ENCODE results near the gene CCL21. TPM values are rescaled to one million over a fixed set of nuclear protein-coding genes. Genes with fewer than 3 reads are reported as not detected.

CCL21 gene
- total RNA-seq, 2 donors from 2014 or later, result not detected

DNA sequence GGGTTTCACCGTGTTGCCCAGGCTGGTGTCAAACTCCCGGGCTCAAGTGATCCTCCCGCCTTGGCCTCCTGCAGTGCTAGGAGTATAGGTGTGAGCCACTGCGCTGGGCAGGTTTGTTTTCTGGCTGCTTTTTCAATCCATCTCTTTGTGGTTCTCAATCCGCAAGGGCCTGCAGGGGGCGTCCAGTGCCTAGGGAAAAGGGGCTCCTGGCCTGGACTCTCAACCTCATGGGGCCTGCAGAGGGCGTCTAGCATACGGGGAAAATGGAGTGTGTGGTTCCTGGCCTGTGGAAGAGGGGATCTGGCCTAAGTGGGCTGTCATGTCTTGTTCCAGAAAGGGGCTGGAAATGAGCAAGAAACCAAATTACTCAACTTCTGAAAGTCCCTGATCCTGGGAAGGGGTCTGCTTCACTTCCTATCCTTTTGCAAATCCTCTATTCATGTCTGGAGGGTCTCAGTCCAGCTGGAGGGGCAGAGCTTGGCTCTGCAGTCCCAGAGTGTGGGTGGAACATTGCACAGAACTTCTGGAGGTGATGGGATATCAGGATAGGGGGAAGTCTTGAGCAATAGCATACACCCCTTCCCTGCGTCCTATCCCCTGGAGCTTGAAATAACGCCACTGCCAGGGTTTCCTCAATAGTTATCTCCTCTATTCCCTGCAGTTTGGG, 34.8 kb downstream of the CCL21 start:
- ATAC-seq (replicated peaks in 1 of 2) (peak; percentile 67 to 78), DNase-seq (peak; percentile 66 to 73)
- no peaks in the 10 kb centered on the region for H3K27me3 Mint-ChIP-seq (ENCODE audit: low read depth)
- H3K4me3 Mint-ChIP-seq, result no peak overlapping the region
- peaks cover 0 to 2% of the 10 kb centered on the region in 2 donors for H3K9me3 Mint-ChIP-seq
- no peaks in the 10 kb centered on the region for H3K36me3 Mint-ChIP-seq (ENCODE audit: insufficient read depth in 2 of 2)
- no peak overlapping the region for H3K27ac Mint-ChIP-seq
- H3K4me1 Mint-ChIP-seq (ENCODE audit: low read depth), result peaks cover 9% of the 10 kb centered on the region

DNA sequence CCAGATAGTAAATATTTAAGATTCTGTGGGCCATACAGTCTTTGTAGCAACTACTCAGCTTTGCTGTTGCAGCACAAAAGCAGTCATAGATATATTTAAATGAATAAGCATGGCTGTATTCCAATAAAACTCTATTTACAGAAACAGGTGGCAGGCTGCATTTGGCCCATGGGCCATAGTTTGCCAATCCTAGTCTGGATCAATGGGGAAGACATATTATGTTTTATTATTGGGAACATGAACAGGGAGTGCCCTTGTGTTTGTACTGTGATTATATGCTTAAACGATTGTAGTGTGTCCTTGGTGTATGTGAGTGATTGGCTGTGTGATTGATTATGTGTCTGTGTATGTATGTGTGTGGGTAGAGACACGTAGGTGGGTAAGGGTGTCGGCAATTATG, 35.5 kb downstream of the CCL21 start:
- DNase-seq (no peak), ATAC-seq (replicated peaks in 1 of 2) (no peak)
- Mint-ChIP-seq H3K9me3 (peaks cover 0 to 5% of the 10 kb centered on the region in 2 donors), H3K27ac (no peak overlapping the region), H3K36me3 (ENCODE audit: insufficient read depth in 2 of 2) (peaks cover 0 to under 1% of the 10 kb centered on the region in 2 donors), H3K4me1 (ENCODE audit: low read depth) (peaks cover 9% of the 10 kb centered on the region), H3K4me3 (no peak overlapping the region), H3K27me3 (ENCODE audit: low read depth) (no peaks in the 10 kb centered on the region)

- DNase-seq (no peak), ATAC-seq (replicated peaks in 1 of 2) (no peak)
- Mint-ChIP-seq H3K36me3 (ENCODE audit: insufficient read depth in 2 of 2) (peaks cover 5 to 6% of the 10 kb centered on the region in 2 donors), H3K27ac (no peak overlapping the region), H3K27me3 (ENCODE audit: low read depth) (no peaks in the 10 kb centered on the region), H3K9me3 (peaks cover 3 to 8% of the 10 kb centered on the region in 2 donors), H3K4me1 (ENCODE audit: low read depth) (peaks cover 17% of the 10 kb centered on the region), H3K4me3 (no peak overlapping the region)
These were observed 38.6 kb downstream of the CCL21 start for GRCh38 chr9:34671307-34671706.

DNA sequence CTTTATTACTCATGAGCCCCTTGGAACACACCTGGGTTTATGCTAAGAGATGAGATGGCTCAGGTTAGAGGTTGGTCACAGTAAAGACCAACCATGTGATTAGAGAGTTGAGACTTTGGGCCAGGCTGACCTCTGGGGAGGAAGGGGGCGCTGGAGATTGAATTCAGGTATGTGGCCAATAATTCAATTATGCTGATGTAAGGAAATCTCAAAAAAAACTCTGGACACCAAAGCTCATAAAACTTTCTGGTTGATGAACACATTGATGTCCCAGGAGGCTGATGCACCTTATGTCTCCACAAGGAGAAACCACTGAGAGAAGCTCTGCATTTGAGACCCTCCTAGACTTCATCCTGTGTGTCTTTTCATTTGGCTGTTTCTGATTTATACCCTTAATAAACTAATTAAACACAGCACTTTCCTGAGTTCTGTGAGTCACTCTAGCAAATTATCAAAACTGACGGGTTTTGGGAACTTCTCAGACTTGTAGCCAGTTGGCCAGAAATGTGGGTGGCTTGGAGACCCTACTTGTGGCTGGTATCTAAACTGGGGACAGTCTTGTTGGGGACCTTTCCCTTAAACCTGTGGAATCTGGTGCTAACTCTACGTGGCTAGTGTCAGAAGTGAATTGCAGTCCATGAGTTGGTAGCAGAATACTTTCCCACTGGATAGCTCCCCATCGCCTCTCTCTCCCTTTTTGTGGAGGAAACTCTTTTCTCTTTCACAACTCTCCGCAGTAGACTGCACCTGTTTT, 40.0 kb downstream of the CCL21 start:
- no peaks in the 10 kb centered on the region for H3K27me3 Mint-ChIP-seq (ENCODE audit: low read depth)
- H3K27ac Mint-ChIP-seq, result no peak overlapping the region
- ATAC-seq (replicated peaks in 1 of 2) (no peak), DNase-seq (no peak)
- peaks cover 5 to 6% of the 10 kb centered on the region in 2 donors for H3K36me3 Mint-ChIP-seq (ENCODE audit: insufficient read depth in 2 of 2)
- H3K4me3 Mint-ChIP-seq, result no peak overlapping the region
- peaks cover 14% of the 10 kb centered on the region for H3K4me1 Mint-ChIP-seq (ENCODE audit: low read depth)
- peaks cover 3 to 8% of the 10 kb centered on the region in 2 donors for H3K9me3 Mint-ChIP-seq

DNA sequence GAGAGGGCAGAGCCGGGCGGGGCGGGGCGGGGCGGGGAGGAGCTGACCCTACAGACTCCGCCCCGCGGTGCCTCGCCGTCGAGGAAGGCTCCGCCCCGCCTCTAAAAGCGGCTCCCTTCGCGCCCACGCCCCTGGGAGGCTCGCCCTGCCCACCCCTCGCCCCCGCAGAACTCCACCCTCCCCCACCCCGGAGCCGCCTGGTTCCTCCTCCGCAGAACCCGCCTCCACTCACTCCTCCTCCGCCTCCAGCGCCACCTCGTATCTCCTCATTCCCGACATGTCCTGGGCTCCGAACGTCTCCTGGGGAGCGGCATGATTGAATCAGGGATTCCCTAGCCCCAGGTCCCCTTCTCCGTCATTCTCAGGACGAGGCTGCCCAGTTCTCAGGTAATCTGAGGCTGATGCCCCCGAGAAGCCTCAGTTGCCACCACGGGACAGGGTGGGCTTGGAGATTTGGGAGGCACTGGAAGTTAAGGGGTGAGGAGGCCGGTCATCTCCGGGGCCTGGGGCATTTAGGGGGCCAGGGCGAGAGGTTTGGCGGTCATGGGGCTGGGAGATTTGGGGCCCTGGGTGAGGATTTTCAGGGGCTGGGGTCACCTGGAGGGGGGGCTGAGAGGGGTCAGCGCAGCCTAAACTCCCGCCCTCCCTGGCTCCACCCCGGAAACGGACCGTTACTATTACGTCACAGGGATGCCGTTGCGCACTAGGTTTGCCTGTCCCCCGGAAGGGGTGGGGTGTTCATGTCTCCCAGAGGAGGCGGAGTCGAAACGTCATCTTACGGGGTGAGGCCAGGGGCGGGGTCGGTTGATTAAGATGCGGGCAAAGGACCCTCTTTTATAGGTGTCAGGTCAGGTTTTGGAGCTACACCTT, 44.3 kb downstream of the CCL21 start:
- peaks cover 37% of the 10 kb centered on the region for H3K4me1 Mint-ChIP-seq (ENCODE audit: low read depth)
- ATAC-seq (replicated peaks in 1 of 2) (peak; percentile 83 to 84), DNase-seq (peak; percentile 85 to 92)
- H3K9me3 Mint-ChIP-seq, result peaks cover 3 to 8% of the 10 kb centered on the region in 2 donors
- no peaks in the 10 kb centered on the region for H3K27me3 Mint-ChIP-seq (ENCODE audit: low read depth)
- peaks cover 5 to 6% of the 10 kb centered on the region in 2 donors for H3K36me3 Mint-ChIP-seq (ENCODE audit: insufficient read depth in 2 of 2)
- peak overlapping the region; percentile 92 for H3K4me3 Mint-ChIP-seq
- peak overlapping the region; percentile 66 for H3K27ac Mint-ChIP-seq

- H3K4me3 Mint-ChIP-seq, result peak overlapping the region; percentile 92
- no peaks in the 10 kb centered on the region for H3K27me3 Mint-ChIP-seq (ENCODE audit: low read depth)
- H3K27ac Mint-ChIP-seq, result peak overlapping the region; percentile 74
- ATAC-seq (replicated peaks in 1 of 2), result peak; percentile 26 to 31
- H3K9me3 Mint-ChIP-seq, result peaks cover 3 to 6% of the 10 kb centered on the region in 2 donors
- H3K4me1 Mint-ChIP-seq (ENCODE audit: low read depth), result peaks cover 37% of the 10 kb centered on the region
- H3K36me3 Mint-ChIP-seq (ENCODE audit: insufficient read depth in 2 of 2), result peaks cover 5 to 6% of the 10 kb centered on the region in 2 donors
- no peak for DNase-seq
These were observed 44.9 kb downstream of the CCL21 start for GRCh38 chr9:34665067-34665380.

DNA sequence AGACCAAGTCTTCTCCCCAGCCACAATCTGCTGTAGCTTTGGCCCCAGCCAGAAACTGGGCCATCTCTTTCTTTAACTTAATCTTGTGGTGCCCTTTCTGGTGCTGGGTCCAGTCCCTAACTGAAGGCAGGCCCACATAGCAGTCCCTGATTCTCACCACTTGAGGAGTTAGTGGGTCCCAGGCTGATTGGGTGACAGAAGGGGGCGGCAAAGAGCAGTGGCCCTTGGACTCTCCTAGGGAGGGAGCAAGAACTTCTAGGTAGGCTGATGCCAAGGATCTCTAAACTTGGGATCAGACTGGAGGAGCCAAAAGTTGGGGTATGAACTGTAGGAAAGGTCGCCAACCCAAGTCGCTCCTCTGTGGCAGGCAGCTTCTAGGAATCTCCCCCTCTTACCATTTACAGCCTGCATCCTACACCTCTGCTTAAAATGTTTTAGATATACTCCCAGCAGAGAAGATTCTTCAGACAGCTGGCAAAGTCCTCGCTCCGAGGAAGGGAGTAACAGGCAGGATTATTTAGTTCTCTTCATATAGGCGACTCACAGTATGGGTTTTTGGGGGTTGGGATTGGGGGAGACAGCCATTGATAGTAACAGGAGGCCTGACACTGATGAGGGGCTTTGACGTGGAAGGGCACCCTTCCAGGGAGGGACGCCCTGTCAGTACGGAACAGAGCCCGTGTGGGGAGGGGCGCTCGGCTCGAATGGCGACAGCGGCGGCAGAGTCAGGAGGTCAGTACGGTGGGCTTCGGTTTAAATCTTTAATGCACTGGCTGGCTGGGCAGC, 45.5 kb downstream of the CCL21 start:
- Mint-ChIP-seq H3K36me3 (ENCODE audit: insufficient read depth in 2 of 2) (peaks cover 5 to 6% of the 10 kb centered on the region in 2 donors), H3K4me1 (ENCODE audit: low read depth) (peaks cover 40% of the 10 kb centered on the region), H3K4me3 (peak overlapping the region; percentile 92), H3K27ac (peak overlapping the region; percentile 74), H3K9me3 (peaks cover 3 to 4% of the 10 kb centered on the region in 2 donors), H3K27me3 (ENCODE audit: low read depth) (no peaks in the 10 kb centered on the region)
- ATAC-seq (replicated peaks in 1 of 2) (peak; percentile 60 to 67), DNase-seq (peak; percentile 82 to 86)

DNA sequence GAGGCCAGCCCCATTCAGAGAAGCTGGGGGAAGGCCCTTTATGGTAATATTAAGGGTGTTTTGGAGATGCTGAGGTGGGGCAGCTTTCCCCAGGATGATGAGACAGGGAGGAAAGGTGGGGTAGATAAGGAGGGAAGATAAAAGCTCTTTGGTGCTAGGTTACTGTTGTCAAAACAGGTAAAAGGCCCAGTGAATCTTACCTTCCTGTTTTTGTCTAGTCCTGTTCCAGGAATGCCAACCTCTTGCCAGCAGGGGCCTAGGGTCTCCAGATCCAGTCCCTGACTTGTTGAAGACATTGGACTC, 46.7 kb downstream of the CCL21 start:
- Mint-ChIP-seq H3K4me3 (no peak overlapping the region), H3K4me1 (ENCODE audit: low read depth) (peaks cover 46% of the 10 kb centered on the region), H3K9me3 (no peaks in the 10 kb centered on the region), H3K27ac (no peak overlapping the region), H3K27me3 (ENCODE audit: low read depth) (no peaks in the 10 kb centered on the region), H3K36me3 (ENCODE audit: insufficient read depth in 2 of 2) (no peaks in the 10 kb centered on the region)
- no peak for ATAC-seq (replicated peaks in 1 of 2)
- DNase-seq, result no peak

DNA sequence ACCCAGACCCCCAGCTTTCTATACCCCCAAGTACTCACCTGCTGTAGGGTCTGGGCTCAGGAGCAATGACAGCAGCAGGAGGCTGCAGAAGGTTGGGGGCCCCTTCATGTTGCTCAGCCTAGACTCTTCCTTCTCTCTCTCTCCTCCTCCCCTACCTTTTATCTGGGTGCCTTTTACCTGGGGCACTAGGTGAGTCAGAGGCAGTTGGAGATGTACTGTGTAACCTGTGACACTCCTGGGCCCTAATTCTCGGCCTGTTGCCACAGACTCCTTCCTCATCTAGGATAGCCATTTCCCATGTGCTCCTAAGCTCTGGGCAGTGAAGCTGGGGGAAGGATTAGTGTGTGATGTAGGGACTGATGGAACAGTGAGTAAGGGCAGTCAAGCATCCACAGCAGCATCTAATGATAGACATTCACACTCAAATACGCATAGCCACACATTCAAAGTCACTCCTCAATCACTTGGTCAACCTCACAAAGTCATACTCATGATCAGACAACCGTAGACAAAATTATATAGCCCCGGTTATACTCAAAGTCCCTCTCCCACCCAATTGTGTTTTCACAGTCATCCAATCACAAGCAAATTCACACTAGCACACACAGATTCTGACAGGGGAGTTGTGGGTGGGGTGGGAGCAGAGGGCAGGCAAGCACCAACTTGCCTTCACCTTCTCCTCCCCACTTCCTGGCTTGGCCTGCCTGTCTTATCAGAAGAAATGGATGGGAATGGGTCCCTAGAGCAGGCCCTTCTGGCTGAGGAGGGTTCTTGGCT, 47.2 kb downstream of the CCL21 start, which contains the start of gene CCL27:
TSS of gene CCL27 (minus strand) at position 132 of the 777 bp plus-strand sequence. CDS start at position 108, 24 bp downstream.
- H3K4me3 Mint-ChIP-seq, result peak within 1 kb of the TSS in 1 of 2 donors; percentile 19
- H3K9me3 Mint-ChIP-seq, result no peaks in the 10 kb centered on the region
- peaks cover 46% of the 10 kb centered on the region for H3K4me1 Mint-ChIP-seq (ENCODE audit: low read depth)
- no peaks in the 10 kb centered on the region for H3K36me3 Mint-ChIP-seq (ENCODE audit: insufficient read depth in 2 of 2)
- no peaks in the 10 kb centered on the region for H3K27me3 Mint-ChIP-seq (ENCODE audit: low read depth)
- ATAC-seq (replicated peaks in 1 of 2), result no peak
- no peak for DNase-seq
- no peak within 1 kb of the TSS for H3K27ac Mint-ChIP-seq

GRCh38 chr9:34659592-34660253, 50.2 kb downstream of the CCL21 start:
- ATAC-seq (replicated peaks in 1 of 2) (no peak), DNase-seq (no peak)
- Mint-ChIP-seq H3K4me1 (ENCODE audit: low read depth) (peaks cover 36% of the 10 kb centered on the region), H3K9me3 (no peaks in the 10 kb centered on the region), H3K27me3 (ENCODE audit: low read depth) (no peaks in the 10 kb centered on the region), H3K27ac (no peak overlapping the region), H3K4me3 (no peak overlapping the region), H3K36me3 (ENCODE audit: insufficient read depth in 2 of 2) (no peaks in the 10 kb centered on the region)
